ENCODE measurements around the gene CIBAR2.

The CIBAR2 gene

GRCh38 chr16:85145188-85145587 is 32.9 kb upstream of the CIBAR2 start:
- H3K4me3 ChIP-seq (ENCODE audit: control insufficient read depth, low read depth, low read length), result no peak overlapping the region
- DNase-seq (ENCODE audit: low read depth), result no peak
- TF ChIP-seq CTCF (IDR thresholded peaks at IDR 0.05; ENCODE audit: control insufficient read depth, insufficient read depth, low read depth, low read length, missing control alignments), result no peak

GRCh38 chr16:85144026-85144915 is 32.0 kb upstream of the CIBAR2 start:
- DNase-seq (ENCODE audit: low read depth), result no peak
- H3K4me3 ChIP-seq (ENCODE audit: control insufficient read depth, low read depth, low read length), result no peak overlapping the region
- TF ChIP-seq CTCF (IDR thresholded peaks at IDR 0.05; ENCODE audit: control insufficient read depth, insufficient read depth, low read depth, low read length, missing control alignments), result no peak

- TF ChIP-seq CTCF (IDR thresholded peaks at IDR 0.05; ENCODE audit: control insufficient read depth, insufficient read depth, low read depth, low read length, missing control alignments), result no peak
- no peak for DNase-seq (ENCODE audit: low read depth)
- H3K4me3 ChIP-seq (ENCODE audit: control insufficient read depth, low read depth, low read length), result no peak overlapping the region
Observed at GRCh38 chr16:85142771-85143211, 30.5 kb upstream of the CIBAR2 start.

- no peak for TF ChIP-seq CTCF (IDR thresholded peaks at IDR 0.05; ENCODE audit: control insufficient read depth, insufficient read depth, low read depth, low read length, missing control alignments)
- DNase-seq (ENCODE audit: low read depth), result no peak
- H3K4me3 ChIP-seq (ENCODE audit: control insufficient read depth, low read depth, low read length), result no peak overlapping the region
Observed at GRCh38 chr16:85142129-85142513, 29.8 kb upstream of the CIBAR2 start.

- DNase-seq (ENCODE audit: low read depth), result no peak
- no peak for TF ChIP-seq CTCF (IDR thresholded peaks at IDR 0.05; ENCODE audit: control insufficient read depth, insufficient read depth, low read depth, low read length, missing control alignments)
Observed at GRCh38 chr16:85141491-85142128, 29.3 kb upstream of the CIBAR2 start.

GRCh38 chr16:85140455-85141012 is 28.3 kb upstream of the CIBAR2 start:
- H3K4me3 ChIP-seq (ENCODE audit: control insufficient read depth, low read depth, low read length), result no peak overlapping the region
- DNase-seq (ENCODE audit: low read depth), result no peak

More at GRCh38 chr16:85141491-85142128, 29.3 kb upstream of the CIBAR2 start:
- H3K4me3 ChIP-seq (ENCODE audit: control insufficient read depth, low read depth, low read length), result no peak overlapping the region

More at GRCh38 chr16:85140455-85141012, 28.3 kb upstream of the CIBAR2 start:
- TF ChIP-seq CTCF (IDR thresholded peaks at IDR 0.05; ENCODE audit: control insufficient read depth, insufficient read depth, low read depth, low read length, missing control alignments), result no peak
